IMR-90 (cell line): ENCODE data around the gene INSYN2A. TPM values are rescaled to one million over a fixed set of nuclear protein-coding genes. Genes with fewer than 3 reads are reported as not detected.

ENCODE experiments used
- ATAC-seq: fragments of 200-7000 bp; cut with Tn5 transposase; 2 replicates; pipeline ENCODE4 v1.9.1; 2020; ENCODE audit warnings: low read depth, mild to moderate bottlenecking, moderate library complexity
- BruUV-seq: library from RNA; stranded (reverse); fragments of 400-500 nt; replicated peaks from 2 replicates; lab custom pipeline; 2021; lab: Mats Ljungman, UMichigan
- CTCF ChIA-PET: fragments of 300-600 bp; formaldehyde crosslinking; extraction: SDS; loops from one replicate; lab custom pipeline; 2021; ENCODE audit warnings: antibody characterized with exemption; lab: Yijun Ruan, JAX
- POLR2A ChIA-PET: fragments of 300-600 bp; sonication (Branson Sonifier 250); formaldehyde crosslinking; loops from one replicate; lab custom pipeline; 2022; ENCODE audit warnings: antibody characterized with exemption; ENCODE audit not compliant: unreplicated experiment; lab: Charles Lee
- DNase-seq: peaks from one replicate; pipeline ENCODE4 v3.0.0; 2013
- H2AFZ ChIP-seq: replicated peaks from 2 replicates; pipeline ENCODE3; 2013; ENCODE audit warnings: low read length, mild to moderate bottlenecking; ENCODE audit not compliant: poor library complexity
- H2AK5ac ChIP-seq: 2 replicates; pipeline ENCODE4 v1.6.1; 2013; ENCODE audit warnings: low read depth, low read length, inconsistent platforms
- H2AK9ac ChIP-seq: replicated peaks from 2 replicates; pipeline ENCODE3; 2013; ENCODE audit warnings: mild to moderate bottlenecking, low read depth, low read length, moderate library complexity; ENCODE audit not compliant: poor library complexity
- H2BK120ac ChIP-seq: 2 replicates; pipeline ENCODE4 v1.6.1; 2013; ENCODE audit warnings: low read depth, low read length, inconsistent platforms
- H2BK15ac ChIP-seq: 3 replicates; pipeline ENCODE4 v1.6.1; 2013; ENCODE audit warnings: low read depth, low read length, inconsistent platforms
- H2BK20ac ChIP-seq: 2 replicates; pipeline ENCODE4 v1.6.1; 2013; ENCODE audit warnings: low read depth, mild to moderate bottlenecking, inconsistent platforms, low read length, moderate library complexity
- H2BK5ac ChIP-seq: 2 replicates; pipeline ENCODE4 v1.6.1; 2013; ENCODE audit warnings: mild to moderate bottlenecking, low read depth, low read length, inconsistent platforms; ENCODE audit not compliant: poor library complexity, severe bottlenecking
- H3K14ac ChIP-seq: replicated peaks from 2 replicates; pipeline ENCODE4 v1.6.1; 2013; ENCODE audit warnings: low read depth, low read length, inconsistent platforms
- H3K18ac ChIP-seq: 2 replicates; pipeline ENCODE4 v1.6.1; 2013; ENCODE audit warnings: low read depth, low read length, control low read depth
- H3K23ac ChIP-seq: 2 replicates; pipeline ENCODE4 v1.6.1; 2013; ENCODE audit warnings: low read depth, low read length, inconsistent platforms
- H3K27ac ChIP-seq: 2 replicates; pipeline ENCODE4 v1.5.1; 2013; ENCODE audit warnings: mild to moderate bottlenecking, control low read depth, low read length; ENCODE audit not compliant: insufficient read depth
- H3K27me3 ChIP-seq: 2 replicates; pipeline ENCODE4 v1.6.1; 2013; ENCODE audit warnings: low read length; ENCODE audit not compliant: control insufficient read depth, insufficient read depth
- H3K36me3 ChIP-seq: 2 replicates; pipeline ENCODE4 v1.6.1; 2013; ENCODE audit warnings: low read length, mixed read lengths; ENCODE audit not compliant: control insufficient read depth, insufficient read depth
- H3K4ac ChIP-seq: 2 replicates; pipeline ENCODE4 v1.6.1; 2013; ENCODE audit warnings: low read depth, low read length, inconsistent platforms
- H3K4me1 ChIP-seq: 2 replicates; pipeline ENCODE4 v1.6.1; 2013; ENCODE audit warnings: low read length, mixed read lengths; ENCODE audit not compliant: control insufficient read depth, insufficient read depth
- H3K4me2 ChIP-seq: 2 replicates; pipeline ENCODE4 v1.6.1; 2013; ENCODE audit warnings: low read depth, mild to moderate bottlenecking, control low read depth, low read length, moderate library complexity
- H3K4me3 ChIP-seq: 2 replicates; pipeline ENCODE4 v1.5.1; 2013; ENCODE audit warnings: low read depth, mild to moderate bottlenecking, control low read depth, low read length, moderate library complexity; ENCODE audit not compliant: insufficient read depth
- H3K56ac ChIP-seq: 2 replicates; pipeline ENCODE4 v1.6.1; 2013; ENCODE audit warnings: low read length, inconsistent platforms; ENCODE audit not compliant: insufficient read depth; ENCODE audit errors: extremely low read depth
- H3K79me1 ChIP-seq, 2 experiments: 2 replicates each; pipeline ENCODE4 v1.6.1; 2013; ENCODE audit warnings: low read length in 2 of 2, inconsistent platforms in 1 of 2, low read depth in 1 of 2
- H3K9ac ChIP-seq: 2 replicates; pipeline ENCODE4 v1.6.1; 2013; ENCODE audit warnings: low read depth, low read length, control low read depth
- H3K9me1 ChIP-seq: 2 replicates; pipeline ENCODE4 v1.6.1; 2013; ENCODE audit warnings: low read length, inconsistent platforms; ENCODE audit not compliant: insufficient read depth
- H3K9me3 ChIP-seq: 2 replicates; pipeline ENCODE4 v1.6.1; 2013; ENCODE audit warnings: low read length; ENCODE audit not compliant: control insufficient read depth, insufficient read depth
- H4K20me1 ChIP-seq: 2 replicates; pipeline ENCODE4 v1.6.1; 2013; ENCODE audit warnings: low read length, inconsistent platforms; ENCODE audit not compliant: insufficient read depth
- H4K5ac ChIP-seq: 2 replicates; pipeline ENCODE4 v1.6.1; 2013; ENCODE audit warnings: mild to moderate bottlenecking, low read depth, low read length, control low read depth
- H4K8ac ChIP-seq, 2 experiments: 2 replicates each; pipeline ENCODE4 v1.6.1; 2013; ENCODE audit warnings: low read depth in 2 of 2, low read length in 2 of 2, control low read depth in 1 of 2, inconsistent platforms in 1 of 2
- H4K91ac ChIP-seq: 2 replicates; pipeline ENCODE4 v1.6.1; 2013; ENCODE audit warnings: low read depth, low read length, inconsistent platforms; ENCODE audit not compliant: insufficient read depth
- BHLHE40 ChIP-seq: fragments of 150-350 bp; IDR thresholded peaks from 2 replicates; pipeline ENCODE4 v1.6.1; 2016; ENCODE audit warnings: mild to moderate bottlenecking, low read depth, low read length
- CHD1 ChIP-seq: IDR thresholded peaks from 2 replicates; pipeline ENCODE4 v1.6.1; 2012; ENCODE audit warnings: low read depth, low read length, improper control_type of control experiment
- MAFK ChIP-seq: IDR thresholded peaks from 2 replicates; pipeline ENCODE4 v1.6.1; 2012; ENCODE audit warnings: low read depth, low read length, improper control_type of control experiment
- MAZ ChIP-seq: IDR thresholded peaks from 2 replicates; pipeline ENCODE4 v1.6.1; 2012; ENCODE audit warnings: low read depth, mild to moderate bottlenecking, low read length, improper control_type of control experiment, moderate library complexity, borderline replicate concordance
- MXI1 ChIP-seq: IDR thresholded peaks from 2 replicates; pipeline ENCODE4 v1.6.1; 2012; ENCODE audit warnings: low read depth, mild to moderate bottlenecking, low read length, moderate library complexity, borderline replicate concordance
- NFE2L2 ChIP-seq: fragments of 150-350 bp; IDR thresholded peaks from 2 replicates; pipeline ENCODE4 v1.6.1; 2016; ENCODE audit warnings: low read depth, mild to moderate bottlenecking, low read length
- POLR2A ChIP-seq: IDR thresholded peaks from 2 replicates; pipeline ENCODE4 v1.6.1; 2012; ENCODE audit warnings: mild to moderate bottlenecking, low read depth, low read length
- RAD21 ChIP-seq: IDR thresholded peaks from 2 replicates; pipeline ENCODE4 v1.6.1; 2012; ENCODE audit warnings: low read length, improper control_type of control experiment
- RCOR1 ChIP-seq: IDR thresholded peaks from 2 replicates; pipeline ENCODE4 v1.6.1; 2012; ENCODE audit warnings: mild to moderate bottlenecking, low read length, improper control_type of control experiment; ENCODE audit not compliant: insufficient replicate concordance
- RFX5 ChIP-seq: IDR thresholded peaks from 2 replicates; pipeline ENCODE4 v1.8.0; 2012; ENCODE audit warnings: low read depth, mild to moderate bottlenecking, low read length, moderate library complexity
- SMC3 ChIP-seq: fragments of 150-350 bp; IDR thresholded peaks from 2 replicates; pipeline ENCODE4 v1.6.1; 2016; ENCODE audit warnings: low read depth, mild to moderate bottlenecking, antibody characterized with exemption, low read length, moderate library complexity
- WGBS, 2 experiments: methylation state at CpG; one replicate each; pipeline versions ENCODE4 v1.1.5 to v1.1.7; 2013; ENCODE audit warnings: missing lambda C conversion rate in 2 of 2; ENCODE audit not compliant: insufficient read length in 1 of 2; ENCODE audit errors: extremely low coverage in 2 of 2; 5-methylcytosine and 5-hydroxymethylcytosine counted together
- dilution Hi-C: fragments of 300-500 bp; cut with HindIII; formaldehyde crosslinking; loops from one replicate; pipeline ENCODE4 v1.14.3; 2018; ENCODE audit warnings: low sequenced_read_pairs; ENCODE audit not compliant: unreplicated experiment
- in situ Hi-C: fragments of 300-500 bp; cut with MboI; formaldehyde crosslinking; loops from 3 replicates; pipeline ENCODE4 v1.14.3; 2019; ENCODE audit warnings: low sequenced_read_pairs, inconsistent platforms, mixed read lengths
- intact Hi-C: fragments of 100-400 bp; cut with micrococcal nuclease; formaldehyde crosslinking; loops from 2 replicates; pipeline ENCODE4 v1.10.0; 2022
- polyA plus RNA-seq, 3 experiments: library from polyadenylated mRNA; depleted of rRNA; stranded (reverse); fragments of >200 nt; gene quantifications; 2 replicates each; pipeline ENCODE4 v1.2.3, GENCODE V29; 2012; ENCODE audit warnings: low replicate concordance in 1 of 3
- total RNA-seq: library from RNA; depleted of rRNA; stranded (reverse); fragments of >200 nt; gene quantifications from 2 replicates; pipeline ENCODE4 v1.2.3, GENCODE V29; 2012
- TF ChIP-seq, protein P1 (sequence below): conservative IDR thresholded peaks from 2 replicates; pipeline ENCODE4 v1.5.1; 2012; ENCODE audit warnings: mild to moderate bottlenecking, low read depth, low read length, improper control_type of control experiment
- TF ChIP-seq, protein P2 (sequence below): fragments of 150-350 bp; IDR thresholded peaks from 2 replicates; pipeline ENCODE4 v1.6.1; 2016; ENCODE audit warnings: low read depth, mild to moderate bottlenecking, low read length, moderate library complexity, borderline replicate concordance
- TF ChIP-seq, protein P3 (sequence below): fragments of 150-350 bp; IDR thresholded peaks from 2 replicates; pipeline ENCODE4 v1.6.1; 2017; ENCODE audit warnings: mild to moderate bottlenecking, antibody characterized with exemption, low read length, low read depth

INSYN2A gene
- total and polyA plus RNA-seq, 2 of the 4 experiments (the other 2 are of a cell fraction): 0.10 to 0.18 TPM

DNA sequence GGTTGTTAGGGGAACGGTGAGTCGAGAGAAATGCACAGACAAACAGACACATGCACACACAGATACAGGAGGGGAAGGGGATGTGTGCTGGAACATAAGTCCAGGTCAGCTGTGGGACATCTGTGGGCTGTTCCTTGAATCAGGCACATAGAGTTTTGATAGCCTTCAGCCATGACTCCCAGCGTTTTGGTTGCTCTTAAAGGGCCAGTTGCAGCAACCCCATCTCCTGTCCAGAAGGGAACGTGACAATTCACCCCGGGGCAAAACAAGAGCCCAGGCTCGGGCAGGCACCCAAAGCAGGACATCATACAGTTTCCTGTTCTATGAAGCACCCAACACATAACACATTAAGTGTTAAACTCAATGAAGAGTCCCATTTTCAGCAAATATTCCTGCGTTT is 9.6 kb downstream of the INSYN2A start:
- Histone ChIP-seq H3K27ac (no peak overlapping the region), H3K4me3 (no peak overlapping the region), H2BK120ac (no peak overlapping the region), H3K18ac (no peak overlapping the region), H4K20me1 (peaks cover 10% of the 10 kb centered on the region; the same call in 1 of the 2 replicates), H4K5ac (no peak overlapping the region), H3K27me3 (no peaks in the 10 kb centered on the region), H3K9ac (no peak overlapping the region), H2BK5ac (no peak overlapping the region), H3K23ac (no peak overlapping the region), H4K91ac (no peak overlapping the region), H3K4me2 (no peak overlapping the region), H2BK20ac (no peak overlapping the region), H3K79me1 (peaks cover 8 to 9% of the 10 kb centered on the region in 2 experiments; a peak in 3 of 4 replicates), H3K9me3 (no peaks in the 10 kb centered on the region), H4K8ac (no peak overlapping the region), H3K56ac (no peak overlapping the region), H3K4me1 (peaks cover 3% of the 10 kb centered on the region; the same call in 1 of the 2 replicates), H3K14ac (no peak overlapping the region), H2AK9ac (no peak overlapping the region), H2AFZ (no peak overlapping the region), H2AK5ac (no peak overlapping the region), H3K4ac (no peak overlapping the region), H2BK15ac (no peak overlapping the region), H3K36me3 (peaks cover 5% of the 10 kb centered on the region), H3K9me1 (peaks cover 11% of the 10 kb centered on the region; the same call in 1 of the 2 replicates)
- DNase-seq: no peak
- ATAC-seq: no peak
- no peak for TF ChIP-seq BHLHE40
- no peak for TF ChIP-seq MAZ
- TF ChIP-seq MXI1: no peak
- TF ChIP-seq POLR2A: no peak
- no peak for TF ChIP-seq RAD21
- TF ChIP-seq, protein P1, sequence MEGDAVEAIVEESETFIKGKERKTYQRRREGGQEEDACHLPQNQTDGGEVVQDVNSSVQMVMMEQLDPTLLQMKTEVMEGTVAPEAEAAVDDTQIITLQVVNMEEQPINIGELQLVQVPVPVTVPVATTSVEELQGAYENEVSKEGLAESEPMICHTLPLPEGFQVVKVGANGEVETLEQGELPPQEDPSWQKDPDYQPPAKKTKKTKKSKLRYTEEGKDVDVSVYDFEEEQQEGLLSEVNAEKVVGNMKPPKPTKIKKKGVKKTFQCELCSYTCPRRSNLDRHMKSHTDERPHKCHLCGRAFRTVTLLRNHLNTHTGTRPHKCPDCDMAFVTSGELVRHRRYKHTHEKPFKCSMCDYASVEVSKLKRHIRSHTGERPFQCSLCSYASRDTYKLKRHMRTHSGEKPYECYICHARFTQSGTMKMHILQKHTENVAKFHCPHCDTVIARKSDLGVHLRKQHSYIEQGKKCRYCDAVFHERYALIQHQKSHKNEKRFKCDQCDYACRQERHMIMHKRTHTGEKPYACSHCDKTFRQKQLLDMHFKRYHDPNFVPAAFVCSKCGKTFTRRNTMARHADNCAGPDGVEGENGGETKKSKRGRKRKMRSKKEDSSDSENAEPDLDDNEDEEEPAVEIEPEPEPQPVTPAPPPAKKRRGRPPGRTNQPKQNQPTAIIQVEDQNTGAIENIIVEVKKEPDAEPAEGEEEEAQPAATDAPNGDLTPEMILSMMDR: no peak
- TF ChIP-seq CHD1: no peak
- no peak for TF ChIP-seq SMC3
- no peak for TF ChIP-seq RFX5
- TF ChIP-seq MAFK: no peak
- TF ChIP-seq, protein P2, sequence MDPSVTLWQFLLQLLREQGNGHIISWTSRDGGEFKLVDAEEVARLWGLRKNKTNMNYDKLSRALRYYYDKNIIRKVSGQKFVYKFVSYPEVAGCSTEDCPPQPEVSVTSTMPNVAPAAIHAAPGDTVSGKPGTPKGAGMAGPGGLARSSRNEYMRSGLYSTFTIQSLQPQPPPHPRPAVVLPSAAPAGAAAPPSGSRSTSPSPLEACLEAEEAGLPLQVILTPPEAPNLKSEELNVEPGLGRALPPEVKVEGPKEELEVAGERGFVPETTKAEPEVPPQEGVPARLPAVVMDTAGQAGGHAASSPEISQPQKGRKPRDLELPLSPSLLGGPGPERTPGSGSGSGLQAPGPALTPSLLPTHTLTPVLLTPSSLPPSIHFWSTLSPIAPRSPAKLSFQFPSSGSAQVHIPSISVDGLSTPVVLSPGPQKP: no peak
- TF ChIP-seq, protein P3, sequence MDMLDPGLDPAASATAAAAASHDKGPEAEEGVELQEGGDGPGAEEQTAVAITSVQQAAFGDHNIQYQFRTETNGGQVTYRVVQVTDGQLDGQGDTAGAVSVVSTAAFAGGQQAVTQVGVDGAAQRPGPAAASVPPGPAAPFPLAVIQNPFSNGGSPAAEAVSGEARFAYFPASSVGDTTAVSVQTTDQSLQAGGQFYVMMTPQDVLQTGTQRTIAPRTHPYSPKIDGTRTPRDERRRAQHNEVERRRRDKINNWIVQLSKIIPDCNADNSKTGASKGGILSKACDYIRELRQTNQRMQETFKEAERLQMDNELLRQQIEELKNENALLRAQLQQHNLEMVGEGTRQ: no peak
- TF ChIP-seq RCOR1: no peak
- TF ChIP-seq NFE2L2: no peak
- no CpG with 5 or more reads among the region's 7 CpGs for WGBS, 2 experiments
- in situ Hi-C loops: no loop called here
- ChIA-PET POLR2A (no interaction called here), CTCF (no interaction called here)
- intact Hi-C loops: no loop called here
- BruUV-seq: no TSS peak
- dilution Hi-C loops: no loop called here
